Endothelial cell of umbilical vein (primary cell): ENCODE data around the gene FAM135A. TPM values are rescaled to one million over a fixed set of nuclear protein-coding genes. Genes with fewer than 3 reads are reported as not detected.

Experiments
- BruUV-seq: library from RNA; stranded (reverse); fragments of 400-500 nt; replicated peaks from 2 replicates; lab custom pipeline; 2021; lab: Mats Ljungman, UMichigan
- CTCF ChIA-PET: fragments of 300-600, 350-600 bp; sonication (Branson Sonifier 250); formaldehyde crosslinking; loops from one replicate; lab custom pipeline; 2021; ENCODE audit warnings: antibody characterized with exemption, inconsistent platforms; lab: Charles Lee
- POLR2A ChIA-PET: fragments of 300-600, 350-600 bp; sonication (Branson Sonifier 250); formaldehyde crosslinking; loops from one replicate; lab custom pipeline; 2021; ENCODE audit warnings: antibody characterized with exemption, inconsistent platforms; lab: Charles Lee
- DNase-seq: peaks from one replicate; pipeline ENCODE4 v3.0.0-alpha.2; 2011; ENCODE audit warnings: low read depth, low spot score
- FAIRE-seq: peaks from 2 replicates; lab custom pipeline; 2011; peaks lifted over from hg19 to GRCh38; lab: Jason Lieb, UNC
- H2AFZ ChIP-seq: 2 replicates; pipeline ENCODE4 v1.6.0; 2012; ENCODE audit warnings: low read depth, low read length, control low read depth, inconsistent platforms
- H3K27ac ChIP-seq: 2 replicates; pipeline ENCODE4 v1.5.1; 2011; ENCODE audit warnings: low read depth, mild to moderate bottlenecking, control low read depth, low read length, moderate library complexity; ENCODE audit not compliant: insufficient read depth
- H3K27me3 ChIP-seq, 2 experiments: 2 replicates each; pipeline versions ENCODE4 v1.6.0 to v1.6.1; 2011; ENCODE audit warnings: low read length in 2 of 2, mixed read lengths in 1 of 2; ENCODE audit not compliant: control insufficient read depth in 2 of 2, insufficient read depth in 2 of 2
- H3K36me3 ChIP-seq, 2 experiments: 2 replicates in 1 of 2; 3 replicates in 1 of 2; pipeline ENCODE4 v1.5.1; 2011; ENCODE audit warnings: low read length in 2 of 2, mild to moderate bottlenecking in 1 of 2, moderate library complexity in 1 of 2; ENCODE audit not compliant: control insufficient read depth in 2 of 2, insufficient read depth in 2 of 2; ENCODE audit errors: extremely low read depth in 1 of 2
- H3K4me1 ChIP-seq: 3 replicates; pipeline ENCODE4 v1.5.1; 2011; ENCODE audit warnings: mild to moderate bottlenecking, low read length; ENCODE audit not compliant: control insufficient read depth, insufficient read depth; ENCODE audit errors: extremely low read depth
- H3K4me2 ChIP-seq: 2 replicates; pipeline ENCODE4 v1.6.1; 2011; ENCODE audit warnings: low read length, control low read depth, mixed read lengths; ENCODE audit not compliant: insufficient read depth
- H3K4me3 ChIP-seq, 3 experiments: fragments of 200-600 bp in 1 of 3; sonication (generic), shearing (Covaris generic) in 1 of 3; replicated peaks in 1 of 3; 2 replicates each; pipeline ENCODE4 v1.5.1; 2011 to 2016; ENCODE audit warnings: control low read depth in 3 of 3, low read length in 3 of 3, mild to moderate bottlenecking in 2 of 3, inconsistent platforms in 1 of 3, low read depth in 1 of 3, moderate library complexity in 1 of 3; ENCODE audit not compliant: insufficient read depth in 1 of 3
- H3K79me2 ChIP-seq: 2 replicates; pipeline ENCODE4 v1.6.0; 2012; ENCODE audit warnings: low read length, inconsistent platforms; ENCODE audit not compliant: control insufficient read depth, insufficient read depth
- H3K9ac ChIP-seq: replicated peaks from 2 replicates; pipeline ENCODE3; 2011; ENCODE audit warnings: low read length, control low read depth; ENCODE audit not compliant: insufficient read depth; ENCODE audit errors: extremely low read depth
- H3K9me1 ChIP-seq: replicated peaks from 3 replicates; pipeline ENCODE4 v1.6.0; 2011; ENCODE audit warnings: mild to moderate bottlenecking, low read length; ENCODE audit not compliant: control insufficient read depth, insufficient read depth; ENCODE audit errors: extremely low read depth
- H3K9me3 ChIP-seq: replicated peaks from 2 replicates; pipeline ENCODE4 v1.5.1; 2012; ENCODE audit warnings: low read length, inconsistent platforms; ENCODE audit not compliant: control insufficient read depth, insufficient read depth
- H4K20me1 ChIP-seq: replicated peaks from 2 replicates; pipeline ENCODE3; 2011; ENCODE audit warnings: mild to moderate bottlenecking, low read length; ENCODE audit not compliant: control insufficient read depth, insufficient read depth; ENCODE audit errors: extremely low read depth
- EZH2 ChIP-seq: IDR thresholded peaks from 2 replicates; pipeline ENCODE4 v1.6.1; 2012; ENCODE audit warnings: borderline replicate concordance, low read depth, mild to moderate bottlenecking, moderate library complexity, low read length, inconsistent platforms; ENCODE audit not compliant: severe bottlenecking
- FOS ChIP-seq: IDR thresholded peaks from 2 replicates; pipeline ENCODE4 v1.6.1; 2011; ENCODE audit warnings: mild to moderate bottlenecking, low read length, moderate library complexity, borderline replicate concordance; ENCODE audit not compliant: insufficient read depth
- GATA2 ChIP-seq: IDR thresholded peaks from 2 replicates; pipeline ENCODE4 v1.7.0; 2011; ENCODE audit warnings: low read depth, mild to moderate bottlenecking, moderate library complexity, mixed read lengths, low read length; ENCODE audit not compliant: insufficient read length, insufficient read depth
- JUN ChIP-seq: IDR thresholded peaks from 2 replicates; pipeline ENCODE4 v1.6.1; 2011; ENCODE audit warnings: borderline replicate concordance, low read depth; ENCODE audit not compliant: insufficient read length, insufficient read depth
- MAX ChIP-seq: IDR thresholded peaks from 2 replicates; pipeline ENCODE4 v1.6.1; 2011; ENCODE audit not compliant: insufficient read depth, insufficient read length
- MYC ChIP-seq: IDR thresholded peaks from one replicate; pipeline ENCODE4 v1.6.1; 2011; ENCODE audit warnings: mild to moderate bottlenecking, low read depth, low read length
- POLR2A ChIP-seq: IDR thresholded peaks from 2 replicates; pipeline ENCODE4 v1.6.1; 2012; ENCODE audit warnings: low read depth, mild to moderate bottlenecking, control low read depth, low read length
- POLR2AphosphoS5 ChIP-seq: IDR thresholded peaks from 2 replicates; pipeline ENCODE4 v1.6.1; 2012; ENCODE audit warnings: low read depth, mild to moderate bottlenecking, control low read depth, low read length, moderate library complexity; ENCODE audit not compliant: insufficient read depth
- dilution Hi-C: fragments of 300-500 bp; cut with MboI; formaldehyde crosslinking; loops from one replicate; pipeline ENCODE4 v1.15.0; 2019; ENCODE audit warnings: low sequenced_read_pairs; ENCODE audit not compliant: extremely low pct_ligation_motif_present
- intact Hi-C: fragments of 100-400 bp; cut with micrococcal nuclease; formaldehyde crosslinking; loops from one replicate; pipeline ENCODE4 v1.10.0; 2022
- polyA plus RNA-seq, 4 experiments: library from polyadenylated mRNA; depleted of rRNA in 3 of 4; stranded (reverse) in 3 of 4; unstranded in 1 of 4; fragments of >200 nt; gene quantifications; 2 replicates each; pipeline versions ENCODE4 v1.2.1 to v1.2.3, GENCODE V29; 2011 to 2012; ENCODE audit warnings: missing spikeins in 1 of 4
- total RNA-seq: library from RNA; stranded (reverse); gene quantifications from 2 replicates; pipeline ENCODE4 v1.2.3, GENCODE V29; 2021
- TF ChIP-seq, protein P1 (sequence below), 2 donors: IDR thresholded peaks; 1 replicate in 1 of 2; 2 replicates in 1 of 2; pipeline ENCODE4 v1.5.1; 2011; ENCODE audit warnings: low read length in 2 of 2, mild to moderate bottlenecking in 2 of 2, moderate library complexity in 2 of 2, control low read depth in 1 of 2, inconsistent platforms in 1 of 2, low read depth in 1 of 2; ENCODE audit not compliant: insufficient read depth in 1 of 2; ENCODE audit errors: extremely low read depth in 1 of 2

The FAM135A gene
- total and polyA plus RNA-seq, 2 donors (not counting 3 experiments of a cell fraction or from before 2014, with no cell fraction given): 3.7 to 9.6 TPM

- H3K4me3 ChIP-seq: no peak overlapping the region
- H3K9me1 ChIP-seq: no peaks in the 10 kb centered on the region
- ChIA-PET CTCF (interaction anchor here (1.3 to 1.7 kb wide), 2 partner anchors 65 to 311 kb away, joined by 4 to 5 read pairs; no protein-coding TSS in a partner anchor), POLR2A (no interaction called here)
- no peaks in the 10 kb centered on the region for H3K9me3 ChIP-seq
- no TSS peak for BruUV-seq
- dilution Hi-C loops (no loop called here), intact Hi-C loops (loop anchor here (10.0 kb wide), 1 partner anchor 510 kb away; no protein-coding TSS in a partner anchor)
- no peaks in the 10 kb centered on the region for H4K20me1 ChIP-seq
- peaks cover 1 to 14% of the 10 kb centered on the region in 2 experiments for H3K27me3 ChIP-seq
- H3K36me3 ChIP-seq: no peaks in the 10 kb centered on the region
- TF ChIP-seq MYC: no peak
- no peak for TF ChIP-seq FOS
- TF ChIP-seq POLR2AphosphoS5: no peak
- no peak for TF ChIP-seq JUN
- TF ChIP-seq EZH2: no peak
- no peak for TF ChIP-seq POLR2A
- TF ChIP-seq MAX: no peak
- TF ChIP-seq, protein P1, sequence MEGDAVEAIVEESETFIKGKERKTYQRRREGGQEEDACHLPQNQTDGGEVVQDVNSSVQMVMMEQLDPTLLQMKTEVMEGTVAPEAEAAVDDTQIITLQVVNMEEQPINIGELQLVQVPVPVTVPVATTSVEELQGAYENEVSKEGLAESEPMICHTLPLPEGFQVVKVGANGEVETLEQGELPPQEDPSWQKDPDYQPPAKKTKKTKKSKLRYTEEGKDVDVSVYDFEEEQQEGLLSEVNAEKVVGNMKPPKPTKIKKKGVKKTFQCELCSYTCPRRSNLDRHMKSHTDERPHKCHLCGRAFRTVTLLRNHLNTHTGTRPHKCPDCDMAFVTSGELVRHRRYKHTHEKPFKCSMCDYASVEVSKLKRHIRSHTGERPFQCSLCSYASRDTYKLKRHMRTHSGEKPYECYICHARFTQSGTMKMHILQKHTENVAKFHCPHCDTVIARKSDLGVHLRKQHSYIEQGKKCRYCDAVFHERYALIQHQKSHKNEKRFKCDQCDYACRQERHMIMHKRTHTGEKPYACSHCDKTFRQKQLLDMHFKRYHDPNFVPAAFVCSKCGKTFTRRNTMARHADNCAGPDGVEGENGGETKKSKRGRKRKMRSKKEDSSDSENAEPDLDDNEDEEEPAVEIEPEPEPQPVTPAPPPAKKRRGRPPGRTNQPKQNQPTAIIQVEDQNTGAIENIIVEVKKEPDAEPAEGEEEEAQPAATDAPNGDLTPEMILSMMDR (IDR thresholded peaks at IDR 0.05; ENCODE audit: extremely low read depth in 1 of 2, insufficient read depth in 1 of 2, low read depth in 1 of 2, low read length in 2 of 2): no peak
- TF ChIP-seq GATA2: no peak
- H3K4me1 ChIP-seq: no peaks in the 10 kb centered on the region
- DNase-seq (no peak), FAIRE-seq (no peak)
- H3K9ac ChIP-seq: no peak overlapping the region
- no peak overlapping the region for H2AFZ ChIP-seq
- no peak overlapping the region for H3K4me2 ChIP-seq
- H3K27ac ChIP-seq: no peak overlapping the region
- no peaks in the 10 kb centered on the region for H3K79me2 ChIP-seq
Observed at GRCh38 chr6:70375166-70375565, 38.1 kb upstream of the FAM135A start.
